Upper lobe of right lung (tissue), 1 donor: ENCODE results near the gene CNTNAP2. TPM values are rescaled to one million over a fixed set of nuclear protein-coding genes. Genes with fewer than 3 reads are reported as not detected.
A peak's percentile ranks its signal among the peaks of the same experiment; 100 is the strongest.

Source experiments
- ATAC-seq: fragments of 200-7000 bp; cut with Tn5 transposase; one replicate; pipeline ENCODE4 v1.9.1; 2020; ENCODE audit warnings: mild to moderate bottlenecking, moderate library complexity
- DNase-seq: peaks from one replicate; pipeline ENCODE4 v3.0.0-alpha.2; 2020
- H3K27ac ChIP-seq: fragments of 200-600 bp; one replicate; pipeline ENCODE4 v1.8.0; 2022
- H3K27me3 ChIP-seq: fragments of 200-600 bp; one replicate; pipeline ENCODE4 v1.8.0; 2022; ENCODE audit warnings: mild to moderate bottlenecking
- H3K36me3 ChIP-seq: fragments of 200-600 bp; one replicate; pipeline ENCODE4 v1.8.0; 2022
- H3K4me1 ChIP-seq: fragments of 200-600 bp; one replicate; pipeline ENCODE4 v1.8.0; 2022
- H3K4me3 ChIP-seq: fragments of 200-600 bp; one replicate; pipeline ENCODE4 v1.8.0; 2022; ENCODE audit warnings: mild to moderate bottlenecking
- H3K9me3 ChIP-seq: fragments of 200-600 bp; one replicate; pipeline ENCODE4 v1.8.0; 2022
- CTCF ChIP-seq: fragments of 200-600 bp; IDR thresholded peaks from one replicate; pipeline ENCODE4 v1.8.0; 2022; ENCODE audit warnings: antibody characterized with exemption
- intact Hi-C: fragments of 100-400 bp; cut with DNase I; formaldehyde crosslinking; loops from one replicate; pipeline ENCODE4 v1.11.0; 2022
- total RNA-seq: library from RNA; stranded (reverse); fragmentation: NEBNext Ultra II Directional; extraction: Animal tissue kit (Norgen Biotek cat#: 25700); gene quantifications from one replicate; pipeline ENCODE4 v1.2.1, GENCODE V29; 2021
- donor health status: DM: no; HTN: yes; CAD: no; lungs with severe emphysema.

CNTNAP2 gene
- total RNA-seq, 1 donor from 2014 or later, result 0.41 TPM

GRCh38 chr7:148147438-148147837 lies 2030.8 kb downstream of the CNTNAP2 start:
- H3K4me3 ChIP-seq, result no peak overlapping the region
- no peak overlapping the region for H3K27ac ChIP-seq
- H3K27me3 ChIP-seq, result no peaks in the 10 kb centered on the region
- H3K9me3 ChIP-seq, result no peaks in the 10 kb centered on the region
- no peaks in the 10 kb centered on the region for H3K36me3 ChIP-seq
- DNase-seq (no peak), ATAC-seq (peak; percentile 73)
- intact Hi-C loops, result no loop called here
- no peak for TF ChIP-seq CTCF
- H3K4me1 ChIP-seq, result no peaks in the 10 kb centered on the region

- Histone ChIP-seq H3K4me1 (peaks cover under 1% of the 10 kb centered on the region), H3K36me3 (no peaks in the 10 kb centered on the region), H3K27ac (no peak overlapping the region), H3K9me3 (no peaks in the 10 kb centered on the region), H3K27me3 (no peaks in the 10 kb centered on the region), H3K4me3 (no peak overlapping the region)
- ATAC-seq (no peak), DNase-seq (no peak)
- no peak for TF ChIP-seq CTCF
- intact Hi-C loops, result no loop called here
Observed at GRCh38 chr7:148148456-148148855, 2031.9 kb downstream of the CNTNAP2 start.

- intact Hi-C loops, result no loop called here
- Histone ChIP-seq H3K36me3 (no peaks in the 10 kb centered on the region), H3K27ac (no peak overlapping the region), H3K27me3 (no peaks in the 10 kb centered on the region), H3K4me1 (peaks cover 6% of the 10 kb centered on the region), H3K4me3 (no peak overlapping the region), H3K9me3 (no peaks in the 10 kb centered on the region)
- TF ChIP-seq CTCF, result no peak
- ATAC-seq (no peak), DNase-seq (no peak)
Observed at GRCh38 chr7:148149730-148150129, 2033.1 kb downstream of the CNTNAP2 start.

GRCh38 chr7:148151778-148152177 lies 2035.2 kb downstream of the CNTNAP2 start:
- Histone ChIP-seq H3K4me1 (peaks cover 6% of the 10 kb centered on the region), H3K4me3 (no peak overlapping the region), H3K9me3 (no peaks in the 10 kb centered on the region), H3K27me3 (no peaks in the 10 kb centered on the region), H3K36me3 (no peaks in the 10 kb centered on the region), H3K27ac (no peak overlapping the region)
- DNase-seq (no peak), ATAC-seq (no peak)
- intact Hi-C loops, result no loop called here
- TF ChIP-seq CTCF, result no peak

- H3K27ac ChIP-seq, result no peak overlapping the region
- ATAC-seq (peak; percentile 89), DNase-seq (peak; percentile 75)
- no peak for TF ChIP-seq CTCF
- H3K27me3 ChIP-seq, result no peaks in the 10 kb centered on the region
- no peaks in the 10 kb centered on the region for H3K36me3 ChIP-seq
- no peak overlapping the region for H3K4me3 ChIP-seq
- intact Hi-C loops, result no loop called here
- H3K4me1 ChIP-seq, result peaks cover 6% of the 10 kb centered on the region
- H3K9me3 ChIP-seq, result no peaks in the 10 kb centered on the region
Observed at GRCh38 chr7:148153616-148154284, 2037.1 kb downstream of the CNTNAP2 start.

GRCh38 chr7:148155000-148155399 lies 2038.4 kb downstream of the CNTNAP2 start:
- no peak for TF ChIP-seq CTCF
- ATAC-seq, result no peak
- no peak overlapping the region for H3K27ac ChIP-seq
- no peak for DNase-seq
- H3K4me1 ChIP-seq, result peaks cover 6% of the 10 kb centered on the region
- H3K36me3 ChIP-seq, result no peaks in the 10 kb centered on the region
- H3K27me3 ChIP-seq, result no peaks in the 10 kb centered on the region
- intact Hi-C loops, result no loop called here
- no peaks in the 10 kb centered on the region for H3K9me3 ChIP-seq
- H3K4me3 ChIP-seq, result no peak overlapping the region
